Osteoblast (primary cell): Measurements from ENCODE around the gene NPFFR1. TPM values are rescaled to one million over a fixed set of nuclear protein-coding genes. Genes with fewer than 3 reads are reported as not detected.

Source experiments
- DNase-seq: peaks from one replicate; pipeline ENCODE4 v3.0.0; 2011; ENCODE audit warnings: low spot score, mixed read lengths; ENCODE audit not compliant: insufficient read length; ENCODE audit errors: missing footprints
- H2AFZ ChIP-seq: 2 replicates; pipeline ENCODE4 v1.6.0; 2011; ENCODE audit warnings: mild to moderate bottlenecking, low read length
- H3K27ac ChIP-seq: 2 replicates; pipeline ENCODE4 v1.5.1; 2011; ENCODE audit warnings: mild to moderate bottlenecking, low read depth, low read length, moderate library complexity
- H3K27me3 ChIP-seq: 2 replicates; pipeline ENCODE4 v1.6.0; 2012; ENCODE audit warnings: mild to moderate bottlenecking, control low read depth, inconsistent platforms, low read length, moderate library complexity; ENCODE audit not compliant: insufficient read depth
- H3K36me3 ChIP-seq: 2 replicates; pipeline ENCODE4 v1.5.1; 2011; ENCODE audit warnings: mild to moderate bottlenecking, low read length, control low read depth, moderate library complexity; ENCODE audit not compliant: insufficient read depth
- H3K4me1 ChIP-seq: 2 replicates; pipeline ENCODE4 v1.5.1; 2011; ENCODE audit warnings: mild to moderate bottlenecking, low read length, control low read depth, moderate library complexity; ENCODE audit not compliant: insufficient read depth
- H3K4me2 ChIP-seq: 2 replicates; pipeline ENCODE4 v1.6.0; 2011; ENCODE audit warnings: mild to moderate bottlenecking, low read length; ENCODE audit not compliant: insufficient read depth
- H3K4me3 ChIP-seq: fragments of 200-600 bp; sonication (generic); 3 replicates; pipeline ENCODE4 v1.5.1; 2012; ENCODE audit warnings: mild to moderate bottlenecking, low read length, inconsistent platforms; ENCODE audit not compliant: insufficient read depth
- H3K79me2 ChIP-seq: 2 replicates; pipeline ENCODE4 v1.6.0; 2012; ENCODE audit warnings: mild to moderate bottlenecking, low read length, control low read depth, inconsistent platforms; ENCODE audit not compliant: insufficient read depth
- H3K9me3 ChIP-seq: 2 replicates; pipeline ENCODE4 v1.5.1; 2011; ENCODE audit warnings: low read depth, low read length, control low read depth
- H4K20me1 ChIP-seq: 2 replicates; pipeline ENCODE4 v1.6.0; 2012; ENCODE audit warnings: mild to moderate bottlenecking, low read length, control low read depth; ENCODE audit not compliant: insufficient read depth
- total RNA-seq: library from RNA; depleted of rRNA; stranded (reverse); fragments of >200 nt; gene quantifications from 2 replicates; pipeline ENCODE4 v1.2.3, GENCODE V29; 2012
- TF ChIP-seq, protein P1 (sequence below): IDR thresholded peaks from 2 replicates; pipeline ENCODE4 v1.5.1; 2011; ENCODE audit warnings: mild to moderate bottlenecking, low read depth, low read length, moderate library complexity; ENCODE audit errors: extremely low read depth

Gene NPFFR1
- total RNA-seq, 1 donor = not detected

DNA sequence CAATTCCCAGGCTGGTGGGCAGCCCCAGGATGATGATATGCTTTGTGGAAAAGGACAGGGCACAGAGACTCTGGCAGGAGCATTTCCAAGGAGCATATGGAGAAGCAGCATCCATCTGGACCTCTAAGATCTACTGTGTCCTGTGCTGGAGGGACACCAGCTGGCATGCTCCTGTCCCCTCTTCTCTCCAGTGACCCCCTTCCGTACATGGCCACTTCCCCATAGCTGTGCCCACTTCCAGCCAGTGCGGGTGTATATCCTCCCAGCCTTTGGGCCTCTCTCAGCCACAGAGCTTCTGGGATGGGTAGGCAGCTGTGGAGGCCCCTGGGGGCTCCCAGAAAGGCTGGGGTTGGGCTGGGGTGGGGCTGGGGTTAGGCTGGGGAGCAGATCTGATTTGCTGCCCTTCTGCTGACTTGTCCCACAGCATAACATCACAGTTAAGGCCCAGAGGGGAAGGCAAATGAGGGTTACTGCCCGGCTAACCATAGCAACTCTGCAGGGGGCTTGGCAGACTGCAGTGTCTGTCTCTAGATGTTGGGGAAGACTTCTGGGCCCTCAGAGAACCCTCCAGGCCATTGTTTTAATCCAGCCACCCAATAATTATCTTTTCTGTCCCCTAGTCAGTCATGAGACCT is 6.3 kb downstream of the NPFFR1 start:
- no peaks in the 10 kb centered on the region for H3K79me2 ChIP-seq
- H3K27ac ChIP-seq = no peak overlapping the region
- H3K9me3 ChIP-seq = no peaks in the 10 kb centered on the region
- H3K27me3 ChIP-seq = peaks cover 33% of the 10 kb centered on the region
- H2AFZ ChIP-seq = no peak overlapping the region
- TF ChIP-seq, protein P1, sequence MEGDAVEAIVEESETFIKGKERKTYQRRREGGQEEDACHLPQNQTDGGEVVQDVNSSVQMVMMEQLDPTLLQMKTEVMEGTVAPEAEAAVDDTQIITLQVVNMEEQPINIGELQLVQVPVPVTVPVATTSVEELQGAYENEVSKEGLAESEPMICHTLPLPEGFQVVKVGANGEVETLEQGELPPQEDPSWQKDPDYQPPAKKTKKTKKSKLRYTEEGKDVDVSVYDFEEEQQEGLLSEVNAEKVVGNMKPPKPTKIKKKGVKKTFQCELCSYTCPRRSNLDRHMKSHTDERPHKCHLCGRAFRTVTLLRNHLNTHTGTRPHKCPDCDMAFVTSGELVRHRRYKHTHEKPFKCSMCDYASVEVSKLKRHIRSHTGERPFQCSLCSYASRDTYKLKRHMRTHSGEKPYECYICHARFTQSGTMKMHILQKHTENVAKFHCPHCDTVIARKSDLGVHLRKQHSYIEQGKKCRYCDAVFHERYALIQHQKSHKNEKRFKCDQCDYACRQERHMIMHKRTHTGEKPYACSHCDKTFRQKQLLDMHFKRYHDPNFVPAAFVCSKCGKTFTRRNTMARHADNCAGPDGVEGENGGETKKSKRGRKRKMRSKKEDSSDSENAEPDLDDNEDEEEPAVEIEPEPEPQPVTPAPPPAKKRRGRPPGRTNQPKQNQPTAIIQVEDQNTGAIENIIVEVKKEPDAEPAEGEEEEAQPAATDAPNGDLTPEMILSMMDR = no peak
- H3K4me2 ChIP-seq = no peak overlapping the region
- H3K4me1 ChIP-seq = peaks cover 7% of the 10 kb centered on the region
- no peak overlapping the region for H3K4me3 ChIP-seq
- no peaks in the 10 kb centered on the region for H4K20me1 ChIP-seq
- no peaks in the 10 kb centered on the region for H3K36me3 ChIP-seq
- DNase-seq = no peak

DNA sequence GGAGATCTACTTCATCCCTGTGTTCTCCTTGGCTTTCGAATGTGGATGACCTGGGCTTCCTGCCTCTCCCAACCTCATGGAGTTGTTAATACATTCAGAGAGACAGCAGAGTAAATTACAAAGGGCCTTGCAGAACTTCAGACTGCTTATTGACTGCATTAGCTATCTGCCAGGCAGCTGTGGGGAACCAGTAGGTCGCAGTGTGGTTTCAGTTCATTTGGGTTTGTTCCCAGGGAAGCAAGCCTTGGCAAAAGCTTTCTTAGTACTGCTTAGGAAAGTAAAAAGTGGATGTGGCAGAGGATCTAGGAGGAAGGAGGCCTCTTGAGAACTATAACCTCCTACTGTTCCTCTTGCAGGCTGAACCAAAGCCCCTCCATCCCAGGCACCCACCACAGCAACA is 9.2 kb downstream of the NPFFR1 start:
- H4K20me1 ChIP-seq = no peaks in the 10 kb centered on the region
- DNase-seq = peak; percentile 89
- peaks cover 7% of the 10 kb centered on the region for H3K4me1 ChIP-seq
- no peak overlapping the region for H3K4me3 ChIP-seq
- H3K27me3 ChIP-seq = peaks cover 13% of the 10 kb centered on the region
- H3K79me2 ChIP-seq = no peaks in the 10 kb centered on the region
- TF ChIP-seq, protein P1 = no peak
- no peaks in the 10 kb centered on the region for H3K36me3 ChIP-seq
- H3K4me2 ChIP-seq = no peak overlapping the region
- H3K9me3 ChIP-seq = no peaks in the 10 kb centered on the region
- H2AFZ ChIP-seq = peak overlapping the region; percentile 29
- H3K27ac ChIP-seq = no peak overlapping the region

DNA sequence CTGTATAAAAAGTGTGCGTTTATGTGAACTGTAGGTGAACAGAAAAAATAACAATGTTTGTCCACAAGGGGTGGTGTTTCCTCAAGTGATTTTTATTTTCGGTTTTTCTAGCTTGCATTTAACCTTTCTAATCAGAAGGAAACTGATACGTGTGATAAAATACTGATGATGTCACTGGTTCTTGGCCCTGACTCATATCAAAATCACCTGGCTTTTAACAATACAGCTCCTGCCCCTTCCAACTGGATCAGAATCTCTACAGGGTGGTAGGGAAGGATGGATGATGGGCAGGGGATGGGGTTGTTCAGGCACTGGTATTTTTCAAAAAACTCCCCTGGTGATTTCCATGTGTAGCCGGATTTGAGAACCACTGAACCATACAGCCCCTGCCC is 10.9 kb downstream of the NPFFR1 start:
- no peaks in the 10 kb centered on the region for H3K79me2 ChIP-seq
- no peak for DNase-seq
- no peak overlapping the region for H3K4me2 ChIP-seq
- no peaks in the 10 kb centered on the region for H4K20me1 ChIP-seq
- peaks cover 12% of the 10 kb centered on the region for H3K4me1 ChIP-seq
- H3K27ac ChIP-seq = no peak overlapping the region
- H3K4me3 ChIP-seq = no peak overlapping the region
- H3K9me3 ChIP-seq = no peaks in the 10 kb centered on the region
- TF ChIP-seq, protein P1 = peak; percentile 60
- no peak overlapping the region for H2AFZ ChIP-seq
- peaks cover 16% of the 10 kb centered on the region for H3K27me3 ChIP-seq
- no peaks in the 10 kb centered on the region for H3K36me3 ChIP-seq

DNA sequence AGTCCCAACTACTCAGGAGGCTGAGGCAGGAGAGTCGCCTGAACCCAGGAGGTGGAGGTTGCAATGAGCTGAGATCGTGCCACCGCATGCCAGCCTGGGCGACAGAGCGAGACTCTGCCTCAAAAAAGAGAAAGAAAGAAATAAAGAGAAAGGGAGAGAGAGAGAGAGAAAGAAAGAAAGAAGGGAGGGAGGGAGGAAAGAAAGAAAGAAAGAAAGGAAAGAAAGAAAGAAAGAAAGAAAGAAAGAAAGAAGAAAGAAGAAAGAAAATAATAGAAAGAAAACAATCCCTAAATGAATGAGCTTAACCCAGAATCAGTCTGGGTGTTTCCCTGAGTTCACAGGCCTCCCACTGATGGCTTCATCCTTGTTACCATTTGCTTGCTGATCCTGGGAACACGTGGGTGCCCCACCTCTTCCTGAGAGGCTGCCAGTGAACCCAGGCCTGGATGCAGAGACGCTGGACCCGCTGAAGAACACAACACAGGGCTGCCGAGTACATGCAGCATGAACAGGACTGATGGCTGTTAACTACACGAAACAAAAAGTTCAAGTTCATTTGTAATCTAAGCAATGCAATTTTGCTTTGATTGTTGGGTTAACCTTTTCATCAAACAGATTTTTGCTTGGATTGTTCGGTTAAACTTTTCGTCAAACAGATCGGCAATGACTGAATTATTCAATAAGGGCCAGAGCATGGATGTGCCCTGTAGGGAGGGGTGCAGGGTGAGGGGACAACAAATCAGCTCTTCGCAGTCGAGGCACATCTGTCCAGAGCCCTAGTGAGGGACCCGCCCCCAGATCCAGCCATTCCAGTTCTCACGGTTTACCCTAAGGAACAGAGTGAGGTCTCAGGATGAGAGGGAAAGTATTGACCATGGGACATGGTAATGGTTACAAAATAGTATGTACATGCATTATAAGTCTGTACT is 11.5 kb downstream of the NPFFR1 start:
- Histone ChIP-seq H3K4me2 (no peak overlapping the region), H3K4me3 (no peak overlapping the region), H2AFZ (no peak overlapping the region), H3K4me1 (peaks cover 17% of the 10 kb centered on the region), H4K20me1 (no peaks in the 10 kb centered on the region), H3K27me3 (peaks cover 16% of the 10 kb centered on the region), H3K27ac (no peak overlapping the region), H3K9me3 (no peaks in the 10 kb centered on the region), H3K36me3 (no peaks in the 10 kb centered on the region), H3K79me2 (no peaks in the 10 kb centered on the region)
- TF ChIP-seq, protein P1 = no peak
- no peak for DNase-seq
